ENCODE data around the gene POC1B. TPM values are rescaled to one million over a fixed set of nuclear protein-coding genes. Genes with fewer than 3 reads are reported as not detected.

POC1B gene
- total RNA-seq, 1 donor from 2014 or later = 18.4 TPM

DNA sequence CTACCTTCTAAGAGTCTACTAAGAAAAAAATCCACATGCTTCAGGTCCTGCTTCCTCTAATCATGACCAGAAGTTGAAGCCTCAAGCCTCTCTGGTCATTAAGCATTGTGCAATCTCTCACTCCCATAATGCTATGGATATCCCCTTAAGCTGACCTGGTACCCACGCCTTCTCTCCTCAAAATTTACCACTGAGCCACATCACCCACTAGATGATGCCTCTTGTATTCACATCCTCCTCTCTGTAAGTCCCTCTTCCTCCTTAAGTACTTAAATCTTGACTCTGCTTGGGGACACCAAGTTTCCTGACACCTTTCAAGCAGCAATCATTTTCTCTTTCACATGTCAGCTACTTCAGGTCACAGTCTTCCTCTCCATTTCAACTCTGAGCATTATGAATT is 11.1 kb downstream of the POC1B start:
- no peaks in the 10 kb centered on the region for H3K27me3 ChIP-seq (ENCODE audit: control insufficient read depth, insufficient read depth, low read length)
- TF ChIP-seq, protein P1, sequence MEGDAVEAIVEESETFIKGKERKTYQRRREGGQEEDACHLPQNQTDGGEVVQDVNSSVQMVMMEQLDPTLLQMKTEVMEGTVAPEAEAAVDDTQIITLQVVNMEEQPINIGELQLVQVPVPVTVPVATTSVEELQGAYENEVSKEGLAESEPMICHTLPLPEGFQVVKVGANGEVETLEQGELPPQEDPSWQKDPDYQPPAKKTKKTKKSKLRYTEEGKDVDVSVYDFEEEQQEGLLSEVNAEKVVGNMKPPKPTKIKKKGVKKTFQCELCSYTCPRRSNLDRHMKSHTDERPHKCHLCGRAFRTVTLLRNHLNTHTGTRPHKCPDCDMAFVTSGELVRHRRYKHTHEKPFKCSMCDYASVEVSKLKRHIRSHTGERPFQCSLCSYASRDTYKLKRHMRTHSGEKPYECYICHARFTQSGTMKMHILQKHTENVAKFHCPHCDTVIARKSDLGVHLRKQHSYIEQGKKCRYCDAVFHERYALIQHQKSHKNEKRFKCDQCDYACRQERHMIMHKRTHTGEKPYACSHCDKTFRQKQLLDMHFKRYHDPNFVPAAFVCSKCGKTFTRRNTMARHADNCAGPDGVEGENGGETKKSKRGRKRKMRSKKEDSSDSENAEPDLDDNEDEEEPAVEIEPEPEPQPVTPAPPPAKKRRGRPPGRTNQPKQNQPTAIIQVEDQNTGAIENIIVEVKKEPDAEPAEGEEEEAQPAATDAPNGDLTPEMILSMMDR (IDR thresholded peaks at IDR 0.05; ENCODE audit: insufficient read depth, low read length, poor library complexity, severe bottlenecking) = no peak
- no peaks in the 10 kb centered on the region for H3K36me3 ChIP-seq (ENCODE audit: control insufficient read depth, insufficient read depth, low read length)
- DNase-seq (ENCODE audit: low read depth) = no peak
- no peak overlapping the region for H3K4me3 ChIP-seq (ENCODE audit: low read depth, low read length)

DNA sequence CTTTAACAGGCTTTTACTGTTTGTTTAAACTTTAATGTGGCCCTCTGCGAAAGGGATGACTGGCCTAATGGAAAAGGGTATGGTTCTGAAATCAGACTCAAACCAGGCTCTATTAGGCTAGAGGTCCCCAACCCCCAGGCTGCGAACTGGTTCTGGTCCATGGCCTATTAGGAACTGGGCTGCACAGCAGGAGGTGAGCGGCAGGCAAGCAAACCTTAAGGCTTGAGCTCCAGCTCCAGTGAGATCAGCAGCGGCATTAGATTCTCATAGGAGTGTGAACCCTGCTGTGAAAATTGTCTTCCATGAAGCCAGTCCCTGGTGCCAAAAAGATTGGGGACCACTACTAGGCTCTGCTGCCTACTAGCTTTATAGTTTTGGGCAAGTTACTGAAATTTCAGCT is 12.3 kb downstream of the POC1B start:
- TF ChIP-seq, protein P1 (IDR thresholded peaks at IDR 0.05; ENCODE audit: insufficient read depth, low read length, poor library complexity, severe bottlenecking) = no peak
- Histone ChIP-seq H3K4me3 (ENCODE audit: low read depth, low read length) (no peak overlapping the region), H3K36me3 (ENCODE audit: control insufficient read depth, insufficient read depth, low read length) (no peaks in the 10 kb centered on the region), H3K27me3 (ENCODE audit: control insufficient read depth, insufficient read depth, low read length) (no peaks in the 10 kb centered on the region)
- DNase-seq (ENCODE audit: low read depth) = no peak

DNA sequence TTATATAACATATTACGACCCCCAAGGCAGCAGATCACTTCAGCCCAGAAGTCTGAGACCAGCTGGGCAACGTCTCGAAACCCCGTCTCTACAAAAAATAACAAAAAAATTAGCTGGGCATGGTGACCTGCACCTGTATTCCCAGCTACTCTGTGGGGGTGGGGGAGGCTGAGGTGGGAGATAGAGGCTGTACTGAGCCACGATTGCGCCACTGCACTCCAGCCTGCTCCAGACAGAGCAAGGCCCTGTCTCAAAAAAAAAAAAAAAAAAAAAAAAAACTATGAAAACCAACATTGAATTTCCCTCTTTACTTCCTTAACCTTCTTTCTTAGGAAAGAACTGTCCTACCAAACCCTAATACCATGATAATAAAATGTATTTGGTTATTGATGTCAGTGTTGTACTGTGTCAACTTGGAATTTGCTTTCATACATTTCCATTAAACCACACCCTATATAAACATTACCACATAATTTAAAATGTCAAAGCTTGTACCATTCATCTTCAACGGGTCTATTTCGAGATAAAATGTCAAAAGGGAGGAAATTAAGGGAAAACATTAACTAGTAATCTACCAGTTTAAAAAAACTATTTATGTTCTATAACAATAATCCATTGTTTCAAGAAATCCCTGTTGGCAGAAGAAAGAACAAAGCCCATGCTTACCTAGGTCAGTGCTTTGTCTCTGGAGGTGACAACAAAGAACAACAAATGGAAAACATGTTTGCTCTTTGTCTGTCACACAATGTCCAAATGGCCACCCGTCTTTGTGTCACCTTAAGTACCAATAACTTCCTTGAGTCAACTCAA is 18.6 kb downstream of the POC1B start:
- H3K36me3 ChIP-seq (ENCODE audit: control insufficient read depth, insufficient read depth, low read length) = no peaks in the 10 kb centered on the region
- H3K27me3 ChIP-seq (ENCODE audit: control insufficient read depth, insufficient read depth, low read length) = no peaks in the 10 kb centered on the region
- DNase-seq (ENCODE audit: low read depth) = no peak
- no peak overlapping the region for H3K4me3 ChIP-seq (ENCODE audit: low read depth, low read length)
- TF ChIP-seq, protein P1 (IDR thresholded peaks at IDR 0.05; ENCODE audit: insufficient read depth, low read length, poor library complexity, severe bottlenecking) = no peak

DNA sequence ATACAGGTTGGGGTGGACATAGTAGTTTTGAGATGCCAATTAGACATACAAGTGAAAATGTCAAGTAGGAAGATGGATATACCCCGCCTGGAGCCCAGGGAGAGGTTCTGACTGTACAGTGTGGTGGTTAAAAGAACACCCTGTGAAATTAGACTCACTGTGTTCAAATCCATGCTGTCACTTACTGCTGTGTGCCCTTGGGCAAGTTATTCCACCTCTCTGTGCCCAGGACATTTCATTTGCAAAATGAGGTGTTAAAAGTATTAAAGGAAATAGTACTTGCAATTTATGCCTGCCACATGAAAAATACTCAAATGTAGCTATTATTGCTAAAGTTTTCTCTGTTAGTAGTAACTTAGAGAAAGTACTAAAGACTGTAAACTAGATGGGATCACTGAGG is 19.8 kb downstream of the POC1B start:
- DNase-seq (ENCODE audit: low read depth) = no peak
- Histone ChIP-seq H3K4me3 (ENCODE audit: low read depth, low read length) (no peak overlapping the region), H3K36me3 (ENCODE audit: control insufficient read depth, insufficient read depth, low read length) (no peaks in the 10 kb centered on the region), H3K27me3 (ENCODE audit: control insufficient read depth, insufficient read depth, low read length) (no peaks in the 10 kb centered on the region)
- TF ChIP-seq, protein P1 (IDR thresholded peaks at IDR 0.05; ENCODE audit: insufficient read depth, low read length, poor library complexity, severe bottlenecking) = no peak

DNA sequence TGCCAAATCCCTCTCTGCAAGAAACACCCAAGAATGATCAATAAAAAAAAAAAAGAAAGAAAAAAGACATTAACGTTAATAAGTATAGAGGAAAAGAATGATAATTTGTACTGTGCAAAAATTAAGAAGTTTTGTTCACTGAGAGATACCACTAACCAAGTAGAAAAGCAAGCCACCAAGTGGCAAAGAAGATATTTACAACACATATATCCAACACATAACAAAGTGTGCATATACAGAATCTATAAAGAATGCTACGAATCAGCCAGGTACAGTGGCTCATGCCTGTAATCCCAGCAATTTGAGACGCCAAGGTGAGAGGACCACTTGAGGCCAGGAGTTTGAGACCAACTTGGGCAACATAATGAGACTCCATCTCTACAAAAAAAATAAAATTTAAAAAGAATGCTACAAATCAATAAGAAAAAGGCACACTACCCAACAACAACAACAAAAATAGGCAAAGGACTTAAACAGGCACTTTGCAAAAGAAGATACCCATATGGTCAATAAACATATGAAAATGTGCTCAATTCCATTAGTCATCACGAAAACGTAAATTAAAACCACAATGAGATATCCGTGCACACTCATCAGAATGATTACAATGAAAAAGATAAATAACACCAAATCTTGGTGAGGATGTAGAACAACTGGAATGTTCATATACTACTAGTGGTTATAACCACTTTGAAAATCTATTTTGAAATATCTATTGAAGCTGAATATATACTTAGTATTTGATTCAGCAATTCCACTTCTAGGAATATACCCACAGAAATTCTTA is 21.1 kb downstream of the POC1B start:
- DNase-seq (ENCODE audit: low read depth) = no peak
- Histone ChIP-seq H3K4me3 (ENCODE audit: low read depth, low read length) (no peak overlapping the region), H3K27me3 (ENCODE audit: control insufficient read depth, insufficient read depth, low read length) (no peaks in the 10 kb centered on the region), H3K36me3 (ENCODE audit: control insufficient read depth, insufficient read depth, low read length) (no peaks in the 10 kb centered on the region)
- TF ChIP-seq, protein P1 (IDR thresholded peaks at IDR 0.05; ENCODE audit: insufficient read depth, low read length, poor library complexity, severe bottlenecking) = no peak
